A673 (cell line): ENCODE data around the gene GABRA5.

Experiments
- CTCF ChIP-seq: fragments of 300-800, 200-600 bp; sonication (generic); conservative IDR thresholded peaks from 2 replicates; pipeline ENCODE4 v1.5.1; 2017; ENCODE audit warnings: low read depth, mild to moderate bottlenecking, antibody characterized with exemption, low read length, moderate library complexity, mixed read lengths
- EZH2 ChIP-seq: fragments of 200-600 bp; sonication (generic); IDR thresholded peaks from 2 replicates; pipeline ENCODE4 v1.6.1; 2017; ENCODE audit warnings: borderline replicate concordance, low read depth, mild to moderate bottlenecking, mixed read lengths, antibody characterized with exemption, low read length; ENCODE audit not compliant: poor library complexity, severe bottlenecking

- TF ChIP-seq CTCF (no peak), EZH2 (no peak)
Observed at GRCh38 chr15:26894181-26894580, 27.3 kb downstream of the GABRA5 start.
